Measurements from ENCODE around the gene ADAMTS17.

ADAMTS17 gene

GRCh38 chr15:100034191-100034590, 307.6 kb downstream of the ADAMTS17 start:
- no peak for DNase-seq

GRCh38 chr15:100033140-100033857, 308.5 kb downstream of the ADAMTS17 start:
- no peak for DNase-seq

- no peak for DNase-seq
These were observed 309.3 kb downstream of the ADAMTS17 start for GRCh38 chr15:100032358-100033085.

- no peak for DNase-seq
These were observed 310.0 kb downstream of the ADAMTS17 start for GRCh38 chr15:100031665-100032357.

GRCh38 chr15:100030586-100031229, 311.1 kb downstream of the ADAMTS17 start:
- no peak for DNase-seq

GRCh38 chr15:100029868-100030479, 311.8 kb downstream of the ADAMTS17 start:
- DNase-seq, result no peak

GRCh38 chr15:100029045-100029444, 312.7 kb downstream of the ADAMTS17 start:
- no peak for DNase-seq

GRCh38 chr15:100026041-100026440, 315.7 kb downstream of the ADAMTS17 start:
- DNase-seq, result no peak

- no peak for DNase-seq
These were observed 319.0 kb downstream of the ADAMTS17 start for GRCh38 chr15:100022806-100023205.

- no peak for DNase-seq
These were observed 319.4 kb downstream of the ADAMTS17 start for GRCh38 chr15:100022391-100022790.

- no peak for DNase-seq
These were observed 320.1 kb downstream of the ADAMTS17 start for GRCh38 chr15:100021653-100022052.

GRCh38 chr15:100020614-100021013, 321.2 kb downstream of the ADAMTS17 start:
- DNase-seq, result no peak

- DNase-seq, result no peak
These were observed 321.6 kb downstream of the ADAMTS17 start for GRCh38 chr15:100020189-100020588.

GRCh38 chr15:100019601-100020000, 322.2 kb downstream of the ADAMTS17 start:
- no peak for DNase-seq

GRCh38 chr15:100018191-100018590, 323.6 kb downstream of the ADAMTS17 start:
- DNase-seq, result no peak

- no peak for DNase-seq
These were observed 324.6 kb downstream of the ADAMTS17 start for GRCh38 chr15:100017140-100017539.

- no peak for DNase-seq
These were observed 325.1 kb downstream of the ADAMTS17 start for GRCh38 chr15:100016632-100017031.

- no peak for DNase-seq
These were observed 330.5 kb downstream of the ADAMTS17 start for GRCh38 chr15:100011235-100011634.

GRCh38 chr15:100009372-100009771, 332.4 kb downstream of the ADAMTS17 start:
- no peak for DNase-seq

- DNase-seq, result no peak
These were observed 333.5 kb downstream of the ADAMTS17 start for GRCh38 chr15:100008258-100008657.

GRCh38 chr15:100007609-100008008, 334.2 kb downstream of the ADAMTS17 start:
- DNase-seq, result no peak

- no peak for DNase-seq
These were observed 336.1 kb downstream of the ADAMTS17 start for GRCh38 chr15:100005715-100006114.

- DNase-seq, result no peak
These were observed 336.8 kb downstream of the ADAMTS17 start for GRCh38 chr15:100005013-100005412.

Data from inflammatory macrophage treated with lipopolysaccharide for 1 hour (primary cell).